GM21528 (cell line): ENCODE results near the gene TIPRL.
"Not testable (repeated sequence)": the region's sequence is repeated elsewhere in the genome, so short reads cannot be mapped to it uniquely, and the experiment has no call there.

Source experiments
- ATAC-seq: cut with Tn5 transposase; IDR thresholded peaks from one replicate; pipeline ENCODE4 v1.9.1; 2021; ENCODE audit warnings: mild to moderate bottlenecking, moderate library complexity; ENCODE audit not compliant: unreplicated experiment, low FRiP score

The TIPRL gene

DNA sequence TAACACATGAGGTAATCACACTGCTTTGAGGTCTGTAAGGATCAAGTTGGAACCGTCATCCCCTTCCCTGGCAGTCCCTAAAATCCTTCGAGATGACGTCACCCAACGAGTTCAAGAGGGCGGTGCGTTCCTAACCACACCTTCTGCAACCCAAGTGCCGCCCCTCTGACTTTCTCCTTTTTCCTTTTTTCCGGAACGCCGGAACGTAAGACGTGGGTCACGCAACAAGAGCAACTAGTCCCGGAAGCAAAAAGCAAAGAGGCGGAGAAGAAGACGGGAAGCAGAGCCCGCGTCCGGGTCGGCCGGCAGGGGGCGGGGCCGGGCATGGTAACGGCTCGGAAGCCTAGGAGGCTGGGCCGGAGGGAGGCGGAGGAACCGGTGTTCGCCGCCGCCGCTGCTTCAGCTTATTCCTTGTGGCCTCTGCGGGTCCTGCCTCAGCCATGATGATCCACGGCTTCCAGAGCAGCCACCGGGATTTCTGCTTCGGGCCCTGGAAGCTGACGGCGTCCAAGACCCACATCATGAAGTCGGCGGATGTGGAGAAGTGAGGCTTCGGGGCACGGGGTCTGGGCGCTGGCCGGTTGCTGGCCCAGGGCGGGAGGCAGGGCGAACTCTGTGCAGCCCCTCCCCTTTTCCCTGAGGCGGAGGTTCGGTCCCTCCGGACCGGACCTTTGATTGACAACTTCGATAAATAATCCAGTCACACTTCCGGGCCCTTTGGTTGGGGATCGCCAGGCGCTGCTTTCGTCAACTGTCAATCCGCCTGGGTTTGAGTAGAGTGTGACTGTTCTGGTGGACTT lies at the start of gene TIPRL:
TIPRL (plus strand) TSS at position 325 of the 800 bp plus-strand sequence; CDS start at position 441, 116 bp downstream.
- ATAC-seq, result peak; percentile 89

DNA sequence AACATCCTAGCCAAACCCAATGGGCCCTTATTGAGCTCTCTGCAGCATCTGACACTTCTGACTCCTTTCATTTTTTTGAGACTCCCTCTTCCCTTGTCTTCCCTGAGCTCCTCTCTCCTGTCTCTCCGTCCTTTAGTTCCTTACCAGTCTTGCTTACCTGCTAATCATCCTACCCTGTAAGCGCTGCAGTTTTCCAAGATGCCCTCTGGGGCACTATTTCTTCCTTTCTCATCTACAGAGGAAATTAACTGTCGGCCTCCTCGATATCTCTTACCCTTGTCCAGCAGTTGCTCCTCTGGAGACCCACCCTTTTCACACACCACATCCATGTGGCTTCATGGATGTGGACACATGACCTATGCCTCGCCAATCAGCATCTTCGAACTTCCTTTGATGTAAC lies 48.8 kb upstream of the TIPRL start:
- no peak for ATAC-seq

- no peak for ATAC-seq
Measured at GRCh38 chr1:168134132-168134531, 44.6 kb upstream of the TIPRL start.

DNA sequence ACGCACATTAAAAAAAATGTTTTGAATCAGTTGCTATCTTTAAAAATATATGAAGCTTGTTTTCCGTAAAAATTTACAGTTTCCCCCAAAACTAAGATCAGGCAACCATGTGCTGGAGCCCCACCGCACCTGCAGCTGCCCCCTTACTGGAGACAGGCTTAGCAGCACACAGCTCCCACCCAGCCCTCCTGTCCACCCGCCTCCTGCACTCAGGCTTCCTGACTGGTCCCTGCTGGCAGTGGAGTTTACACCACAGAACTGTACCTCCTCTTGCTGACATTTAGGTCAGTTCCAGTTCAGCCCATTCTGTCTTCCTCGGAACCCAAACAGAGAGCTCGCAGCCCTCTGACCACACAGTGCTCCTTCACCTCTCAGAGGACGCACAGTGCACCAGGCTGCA lies 44.1 kb upstream of the TIPRL start:
- no peak for ATAC-seq

GRCh38 chr1:168135116-168135920 lies 43.4 kb upstream of the TIPRL start:
- no peak for ATAC-seq

GRCh38 chr1:168135921-168136708 lies 42.6 kb upstream of the TIPRL start:
- no peak for ATAC-seq

DNA sequence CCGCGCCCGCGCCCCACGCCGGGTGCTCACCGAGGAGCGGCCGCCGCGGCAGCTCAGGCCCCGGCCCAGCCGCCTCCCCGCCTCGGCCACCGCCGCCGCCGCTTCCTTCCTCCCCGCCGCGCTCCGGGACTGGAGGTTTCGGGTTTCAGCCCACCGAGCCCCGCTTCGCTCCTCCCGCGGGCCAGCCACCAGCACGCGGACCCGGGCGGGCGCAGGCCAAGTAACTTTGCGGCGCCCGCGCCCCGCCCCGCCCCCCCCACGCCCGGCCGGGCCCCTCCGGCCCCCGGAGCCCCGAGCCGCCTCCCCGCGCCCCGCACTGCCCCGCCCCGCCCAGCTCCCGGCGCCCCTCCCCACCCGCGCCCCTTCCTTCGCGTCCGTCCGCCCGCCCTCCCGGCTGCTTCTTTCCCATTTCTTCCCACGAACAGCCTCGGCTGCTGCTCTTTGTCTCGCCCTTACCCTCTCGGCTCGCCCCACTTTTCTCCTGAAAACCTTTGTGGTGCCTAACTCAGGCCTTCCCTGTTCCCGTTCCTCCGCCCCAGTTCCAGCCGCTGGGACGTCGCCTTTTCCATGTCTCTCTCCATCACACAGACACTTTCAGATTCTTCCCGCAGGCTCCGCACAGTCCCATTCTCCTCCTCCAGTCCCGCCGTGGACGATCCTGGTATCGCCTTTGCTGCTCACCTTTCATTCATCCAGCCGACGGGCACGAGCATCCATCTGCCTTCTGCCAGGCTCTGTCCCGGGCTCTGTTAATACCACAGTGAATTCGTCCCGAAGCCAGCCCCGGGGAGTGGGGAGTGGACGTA lies 41.9 kb upstream of the TIPRL start, which contains the start of gene GPR161:
GPR161 (minus strand) TSS at position 222 of the 806 bp plus-strand sequence. CDS start 32,080 bp downstream, outside the sequence.
- ATAC-seq, result no peak

DNA sequence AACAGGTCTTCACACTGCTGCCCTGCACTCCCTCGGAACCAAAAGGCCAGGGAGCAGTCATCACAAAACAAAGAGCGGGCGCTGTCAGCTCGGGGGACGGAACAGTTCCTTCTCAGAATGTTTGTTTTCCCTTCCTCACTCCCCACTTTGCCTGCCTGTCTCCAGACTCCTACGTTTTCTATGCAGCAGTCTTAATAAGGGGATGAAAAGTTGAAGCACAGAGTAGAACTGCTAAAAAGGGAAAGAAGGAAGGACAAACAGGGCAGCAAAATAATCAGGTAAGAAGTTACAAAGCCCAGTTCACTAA lies 41.3 kb upstream of the TIPRL start:
- no peak for ATAC-seq

DNA sequence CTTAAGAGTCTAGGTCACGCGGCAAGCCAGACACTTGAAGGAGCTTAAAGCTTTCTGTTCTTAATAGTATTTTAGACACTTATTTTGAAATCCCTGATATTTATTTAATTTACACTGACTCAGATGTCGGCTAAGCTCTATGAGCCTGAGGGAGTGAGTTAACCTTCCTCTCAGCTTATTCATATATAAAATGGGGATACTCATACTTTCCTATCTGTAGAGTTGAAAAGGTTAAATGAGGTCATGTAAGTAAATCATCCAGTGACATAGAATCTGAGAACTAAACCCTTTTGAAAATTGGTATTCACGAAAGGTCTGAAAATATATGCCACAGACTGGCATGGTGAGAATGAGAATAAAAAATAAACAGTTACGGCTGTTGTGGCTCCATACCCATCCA lies 40.6 kb upstream of the TIPRL start:
- ATAC-seq, result no peak

DNA sequence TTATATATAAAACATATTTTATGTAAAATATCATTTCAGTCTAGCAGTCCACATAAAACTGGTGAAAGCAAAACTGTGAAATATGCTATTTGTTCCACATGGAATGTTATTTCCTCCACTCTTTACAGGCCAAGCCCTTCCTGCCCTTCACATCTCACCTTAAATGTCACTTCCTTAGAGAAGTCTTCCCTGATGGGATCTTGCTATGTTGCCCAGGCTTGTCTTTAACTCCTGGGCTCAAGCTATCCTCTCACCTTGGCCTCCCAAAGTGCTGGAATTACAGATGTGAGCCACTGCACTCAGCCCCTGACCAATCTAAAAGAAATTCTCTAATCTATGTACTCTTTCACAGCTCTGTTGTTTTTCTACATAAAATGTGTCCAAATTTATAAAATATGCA lies 39.7 kb upstream of the TIPRL start:
- ATAC-seq, result no peak

GRCh38 chr1:168141871-168142385 lies 36.8 kb upstream of the TIPRL start:
- no peak for ATAC-seq

GRCh38 chr1:168145184-168146159 lies 33.3 kb upstream of the TIPRL start:
- peak; percentile 90 for ATAC-seq

DNA sequence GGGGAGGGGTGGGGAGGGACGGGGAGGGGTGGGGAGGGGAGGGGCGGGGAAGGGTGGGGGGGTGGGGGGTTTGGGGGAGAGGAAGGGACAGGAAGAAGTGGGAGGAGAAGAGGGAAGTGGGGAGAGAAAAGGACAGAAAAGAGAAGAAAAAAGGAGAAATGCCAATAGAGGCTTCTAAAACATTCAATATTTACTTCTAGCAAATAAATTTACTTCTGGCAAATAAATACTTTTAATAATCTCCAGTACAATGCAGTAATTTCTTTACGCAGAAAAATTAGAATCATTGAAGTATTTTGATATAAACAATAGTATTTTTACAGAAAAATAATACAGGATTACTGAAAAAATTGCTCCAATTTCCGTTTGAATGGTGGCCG lies 32.6 kb upstream of the TIPRL start:
- ATAC-seq, result no peak

DNA sequence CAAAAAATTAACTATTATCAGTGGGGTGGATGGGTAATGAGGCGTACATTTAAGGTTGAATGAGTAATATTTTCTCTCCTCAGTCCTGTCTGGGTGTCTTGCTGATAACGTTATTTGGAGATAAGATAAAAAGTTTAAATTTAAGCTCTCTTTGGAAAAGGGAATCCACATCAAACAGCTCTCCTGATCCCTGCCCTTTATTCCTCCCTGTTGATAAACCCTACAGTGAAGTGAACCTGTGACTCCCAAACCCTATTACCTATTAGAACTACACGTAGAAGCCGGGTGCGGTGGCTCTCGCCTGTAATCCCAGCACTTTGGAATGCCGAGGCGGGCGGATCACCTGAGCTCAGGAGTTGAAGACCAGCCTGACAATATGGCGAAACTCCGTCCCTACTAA lies 32.1 kb upstream of the TIPRL start:
- ATAC-seq, result no peak

GRCh38 chr1:168148916-168149315 lies 29.8 kb upstream of the TIPRL start:
- peak; percentile 58 for ATAC-seq

GRCh38 chr1:168150283-168150682 lies 28.5 kb upstream of the TIPRL start:
- ATAC-seq, result no peak

- no peak for ATAC-seq
Measured at GRCh38 chr1:168151935-168152334, 26.8 kb upstream of the TIPRL start.

GRCh38 chr1:168154707-168155106 lies 24.1 kb upstream of the TIPRL start:
- not testable (repeated sequence) for ATAC-seq

- no peak for ATAC-seq
Measured at GRCh38 chr1:168155910-168156309, 22.9 kb upstream of the TIPRL start.
